ENCODE data around the gene NRXN3. TPM values are rescaled to one million over a fixed set of nuclear protein-coding genes. Genes with fewer than 3 reads are reported as not detected.

Gene NRXN3
- total and polyA plus RNA-seq, 8 donors = 0.29 to 41.1 (median 9.1) TPM

GRCh38 chr14:79724934-79725717 is 1555.0 kb downstream of the NRXN3 start:
- intact Hi-C loops (cut with DNase I; ENCODE audit: low total_unique reads) = no loop called here
- H3K27ac ChIP-seq = no peak overlapping the region
- H3K9me3 ChIP-seq = no peaks in the 10 kb centered on the region
- no peak overlapping the region for H3K4me3 ChIP-seq
- 49 to 62% (median 51%) methylated on average over 7 of the region's 7 CpGs for WGBS, 5 donors
- no peaks in the 10 kb centered on the region for H3K36me3 ChIP-seq
- no peaks in the 10 kb centered on the region for H3K27me3 ChIP-seq
- H3K4me1 ChIP-seq = peaks cover 0 to 7% (median 0%) of the 10 kb centered on the region in 4 donors
- peak in 1 of 2 donors; percentile 26 for DNase-seq
- TF ChIP-seq EP300 (IDR thresholded peaks at IDR 0.05) (no peak), POLR2AphosphoS5 (IDR thresholded peaks at IDR 0.05) (no peak), POLR2A (IDR thresholded peaks at IDR 0.05) (no peak), CTCF (IDR thresholded peaks at IDR 0.05) (no peak)

DNA sequence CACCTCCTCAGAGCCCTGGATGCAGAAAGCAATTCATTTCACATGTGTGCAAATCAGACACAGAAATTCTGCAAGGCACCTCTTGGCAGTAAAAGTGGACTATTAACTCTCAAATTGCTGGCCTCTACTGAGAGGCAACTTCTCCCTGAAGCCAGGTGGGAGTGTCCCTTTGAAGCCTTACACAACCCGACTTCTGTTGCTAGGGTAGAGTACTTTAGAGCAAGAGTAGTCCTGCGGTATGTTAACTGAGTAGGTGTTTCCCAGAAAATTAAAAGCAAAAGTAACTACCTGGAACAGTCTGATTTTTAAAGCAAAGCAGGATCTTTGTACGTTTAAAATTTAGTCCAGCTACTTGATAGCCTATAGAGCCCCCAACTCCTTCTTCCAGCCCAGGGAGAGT is 1557.7 kb downstream of the NRXN3 start:
- H3K36me3 ChIP-seq = no peaks in the 10 kb centered on the region
- no peaks in the 10 kb centered on the region for H3K27me3 ChIP-seq
- H3K9me3 ChIP-seq = no peaks in the 10 kb centered on the region
- peaks cover 0 to 7% (median 0%) of the 10 kb centered on the region in 4 donors for H3K4me1 ChIP-seq
- intact Hi-C loops (cut with DNase I; ENCODE audit: low total_unique reads) = no loop called here
- DNase-seq = no peak
- TF ChIP-seq EP300 (IDR thresholded peaks at IDR 0.05) = no peak
- TF ChIP-seq POLR2A (IDR thresholded peaks at IDR 0.05) = no peak
- TF ChIP-seq POLR2AphosphoS5 (IDR thresholded peaks at IDR 0.05) = no peak
- TF ChIP-seq CTCF (IDR thresholded peaks at IDR 0.05) = no peak
- no peak overlapping the region for H3K27ac ChIP-seq
- no peak overlapping the region for H3K4me3 ChIP-seq
- WGBS, 5 donors = 53 to 72% (median 66%) methylated on average over 3 of the region's 3 CpGs

GRCh38 chr14:79728331-79728730 is 1558.2 kb downstream of the NRXN3 start:
- H3K4me3 ChIP-seq = no peak overlapping the region
- intact Hi-C loops (cut with DNase I; ENCODE audit: low total_unique reads) = no loop called here
- H3K4me1 ChIP-seq = peaks cover 0 to 7% (median 0%) of the 10 kb centered on the region in 4 donors
- H3K9me3 ChIP-seq = no peaks in the 10 kb centered on the region
- TF ChIP-seq CTCF (IDR thresholded peaks at IDR 0.05) (no peak), POLR2A (IDR thresholded peaks at IDR 0.05) (no peak), EP300 (IDR thresholded peaks at IDR 0.05) (no peak), POLR2AphosphoS5 (IDR thresholded peaks at IDR 0.05) (no peak)
- no peaks in the 10 kb centered on the region for H3K27me3 ChIP-seq
- H3K27ac ChIP-seq = no peak overlapping the region
- no peaks in the 10 kb centered on the region for H3K36me3 ChIP-seq
- 44 to 77% (median 54%) methylated on average over 3 of the region's 3 CpGs for WGBS, 5 donors
- no peak for DNase-seq

DNA sequence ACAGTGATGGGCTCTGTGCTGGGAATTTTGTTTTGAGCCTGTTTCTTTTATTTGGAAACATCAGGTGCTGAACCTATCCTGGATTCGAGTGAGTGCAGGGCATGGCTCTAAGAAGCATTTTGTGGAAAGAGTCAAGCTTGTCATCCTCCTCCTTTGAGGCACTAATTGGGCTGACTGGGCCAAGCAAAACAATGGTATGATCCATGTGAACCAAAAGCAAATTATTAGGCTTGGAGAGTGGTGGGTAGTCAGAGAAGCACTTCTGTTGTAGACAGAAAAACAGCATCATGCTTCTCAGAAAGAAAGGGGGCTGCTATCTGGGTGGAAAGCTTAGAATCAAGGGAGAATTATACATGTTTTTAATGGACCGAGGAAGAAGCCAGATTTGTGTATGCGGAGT is 1559.6 kb downstream of the NRXN3 start:
- Histone ChIP-seq H3K36me3 (no peaks in the 10 kb centered on the region), H3K27ac (no peak overlapping the region), H3K4me3 (no peak overlapping the region), H3K4me1 (peaks cover 0 to 7% (median 0%) of the 10 kb centered on the region in 4 donors), H3K9me3 (no peaks in the 10 kb centered on the region), H3K27me3 (no peaks in the 10 kb centered on the region)
- no peak for DNase-seq
- intact Hi-C loops (cut with DNase I; ENCODE audit: low total_unique reads) = no loop called here
- TF ChIP-seq POLR2A (IDR thresholded peaks at IDR 0.05) (no peak), CTCF (IDR thresholded peaks at IDR 0.05) (no peak), EP300 (IDR thresholded peaks at IDR 0.05) (no peak), POLR2AphosphoS5 (IDR thresholded peaks at IDR 0.05) (no peak)
- WGBS, 5 donors = 89 to 95% (median 93%) methylated on average over 3 of the region's 3 CpGs

Measured in stomach (tissue), 9 donors.